MM.1S (cell line): ENCODE results near the gene NINJ1.

Source experiments
- CTCF ChIP-seq: fragments of 300-600 bp; sonication (generic); IDR thresholded peaks from 2 replicates; pipeline ENCODE4 v1.5.1; 2016; ENCODE audit warnings: antibody characterized with exemption, low read length, mixed read lengths
- EZH2 ChIP-seq: fragments of 300-600 bp; sonication (generic); optimal IDR thresholded peaks from 2 replicates; pipeline ENCODE3; 2017; ENCODE audit warnings: low read depth, mild to moderate bottlenecking, antibody characterized with exemption, low read length, mixed read lengths

GRCh38 chr9:93099551-93100275 lies 34.3 kb downstream of the NINJ1 start:
- no peak for TF ChIP-seq CTCF
- TF ChIP-seq EZH2 = no peak
